ENCODE results near the gene KAT8. TPM values are rescaled to one million over a fixed set of nuclear protein-coding genes. Genes with fewer than 3 reads are reported as not detected.

The KAT8 gene
- total RNA-seq, 1 donor from 2014 or later = 76.6 TPM

- H3K36me3 ChIP-seq = peaks cover 0 to 77% of the 10 kb centered on the region in 2 donors
- no peak for DNase-seq (ENCODE audit: extremely low spot score in 2 of 2)
- intact Hi-C loops (cut with DNase I) = loop anchor here (5.0 to 10.0 kb wide), 2 partner anchors 49 to 63 kb away; partner anchors contain the start of gene STX4
These were observed 35.8 kb upstream of the KAT8 start for GRCh38 chr16:31081428-31082351.

GRCh38 chr16:31082368-31083045, 35.0 kb upstream of the KAT8 start:
- Histone ChIP-seq H3K9me3 (no peaks in the 10 kb centered on the region), H3K36me3 (peaks cover 0 to 72% of the 10 kb centered on the region in 2 donors), H3K4me3 (no peak overlapping the region), H3K27ac (no peak overlapping the region), H3K27me3 (no peaks in the 10 kb centered on the region), H3K4me1 (peaks cover 13% of the 10 kb centered on the region)
- intact Hi-C loops (cut with DNase I) = loop anchor here (5.0 to 10.0 kb wide), 2 partner anchors 50 to 62 kb away; partner anchors contain the start of gene STX4
- DNase-seq (ENCODE audit: extremely low spot score in 2 of 2) = no peak
- TF ChIP-seq CTCF (IDR thresholded peaks at IDR 0.05) = no peak
- TF ChIP-seq POLR2AphosphoS5 (IDR thresholded peaks at IDR 0.05; ENCODE audit: insufficient read depth in 1 of 2, low read depth in 1 of 2) = no peak
- TF ChIP-seq POLR2A (IDR thresholded peaks at IDR 0.05) = no peak

More at GRCh38 chr16:31081428-31082351, 35.8 kb upstream of the KAT8 start:
- H3K27me3 ChIP-seq = no peaks in the 10 kb centered on the region
- H3K9me3 ChIP-seq = no peaks in the 10 kb centered on the region
- no peak overlapping the region for H3K4me3 ChIP-seq
- H3K27ac ChIP-seq = no peak overlapping the region
- TF ChIP-seq POLR2AphosphoS5 (IDR thresholded peaks at IDR 0.05; ENCODE audit: insufficient read depth in 1 of 2, low read depth in 1 of 2) = no peak
- TF ChIP-seq POLR2A (IDR thresholded peaks at IDR 0.05) = no peak
- no peak for TF ChIP-seq CTCF (IDR thresholded peaks at IDR 0.05)
- peaks cover 13% of the 10 kb centered on the region for H3K4me1 ChIP-seq

GRCh38 chr16:31083081-31083480, 34.4 kb upstream of the KAT8 start:
- H3K36me3 ChIP-seq = peaks cover 0 to 68% of the 10 kb centered on the region in 2 donors
- H3K27ac ChIP-seq = no peak overlapping the region
- no peaks in the 10 kb centered on the region for H3K9me3 ChIP-seq
- no peak overlapping the region for H3K4me3 ChIP-seq
- DNase-seq (ENCODE audit: extremely low spot score in 2 of 2) = no peak
- H3K27me3 ChIP-seq = no peaks in the 10 kb centered on the region
- intact Hi-C loops (cut with DNase I) = loop anchor here (5.0 to 10.0 kb wide), 2 partner anchors 51 to 62 kb away; partner anchors contain the start of gene STX4
- peaks cover 13% of the 10 kb centered on the region for H3K4me1 ChIP-seq
- no peak for TF ChIP-seq POLR2A (IDR thresholded peaks at IDR 0.05)
- no peak for TF ChIP-seq POLR2AphosphoS5 (IDR thresholded peaks at IDR 0.05; ENCODE audit: insufficient read depth in 1 of 2, low read depth in 1 of 2)
- TF ChIP-seq CTCF (IDR thresholded peaks at IDR 0.05) = no peak

GRCh38 chr16:31083556-31083955, 33.9 kb upstream of the KAT8 start:
- intact Hi-C loops (cut with DNase I) = loop anchor here (5.0 to 10.0 kb wide), 2 partner anchors 51 to 61 kb away; partner anchors contain the start of gene STX4
- DNase-seq (ENCODE audit: extremely low spot score in 2 of 2) = no peak
- H3K4me1 ChIP-seq = peaks cover 13% of the 10 kb centered on the region
- TF ChIP-seq CTCF (IDR thresholded peaks at IDR 0.05) = no peak
- no peak for TF ChIP-seq POLR2AphosphoS5 (IDR thresholded peaks at IDR 0.05; ENCODE audit: insufficient read depth in 1 of 2, low read depth in 1 of 2)
- TF ChIP-seq POLR2A (IDR thresholded peaks at IDR 0.05) = no peak
- H3K4me3 ChIP-seq = no peak overlapping the region
- no peak overlapping the region for H3K27ac ChIP-seq
- peaks cover 0 to 63% of the 10 kb centered on the region in 2 donors for H3K36me3 ChIP-seq
- no peaks in the 10 kb centered on the region for H3K9me3 ChIP-seq
- H3K27me3 ChIP-seq = no peaks in the 10 kb centered on the region

Data from vagina (tissue), 2 donors.